ENCODE data around the gene BRICD5. TPM values are rescaled to one million over a fixed set of nuclear protein-coding genes. Genes with fewer than 3 reads are reported as not detected.

BRICD5 gene
- total and polyA plus RNA-seq, 5 donors from 2014 or later, result 0.08 to 10.9 (median 0.33) TPM; not detected in 2

DNA sequence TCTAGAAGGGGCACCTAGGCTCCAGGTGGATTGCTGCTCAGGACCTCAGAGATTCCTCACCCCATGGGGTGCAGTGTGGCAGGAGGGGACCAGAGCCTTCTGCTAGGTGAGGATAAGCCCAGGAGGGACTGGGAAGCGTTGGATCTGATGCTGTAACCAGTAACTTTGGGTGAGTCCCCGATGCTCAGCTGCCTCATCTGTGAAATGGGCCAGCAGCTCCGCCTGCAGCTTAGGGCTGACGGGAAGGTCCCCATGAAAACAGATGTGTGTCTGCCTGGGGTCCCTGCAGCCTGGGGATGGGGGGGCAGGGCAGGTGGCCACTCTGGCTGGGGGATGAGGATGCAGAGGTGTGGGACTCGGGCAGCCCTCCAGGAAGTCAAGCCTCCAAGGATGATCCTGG, 11.6 kb downstream of the BRICD5 start:
- H3K36me3 ChIP-seq (ENCODE audit: control insufficient read depth, insufficient read depth, low read length), result no peaks in the 10 kb centered on the region
- peaks cover 0 to 11% (median 2%) of the 10 kb centered on the region in 4 donors for H3K4me1 Mint-ChIP-seq
- H3K36me3 Mint-ChIP-seq, result no peaks in the 10 kb centered on the region
- H3K9me3 Mint-ChIP-seq, result no peaks in the 10 kb centered on the region
- ATAC-seq (ENCODE audit: low read depth in 2 of 2) (no peak), DNase-seq (no peak)
- no peak overlapping the region for H3K27ac ChIP-seq (ENCODE audit: insufficient read depth, low read length, poor library complexity, severe bottlenecking)
- H3K27me3 ChIP-seq (ENCODE audit: control insufficient read depth, insufficient read depth, low read length), result peaks cover 12% of the 10 kb centered on the region
- H3K4me3 Mint-ChIP-seq, result peak overlapping the region in 1 of 4 donors; percentile 59
- H3K4me1 ChIP-seq (ENCODE audit: control insufficient read depth, insufficient read depth, low read length, poor library complexity, severe bottlenecking), result peaks cover 20% of the 10 kb centered on the region
- no peak overlapping the region for H3K4me3 ChIP-seq (ENCODE audit: low read depth, low read length)
- no peak overlapping the region for H3K27ac Mint-ChIP-seq
- H3K27me3 Mint-ChIP-seq, result peaks cover 46% of the 10 kb centered on the region
- H3K9me3 ChIP-seq (ENCODE audit: control insufficient read depth in 2 of 2, low read length in 2 of 2), result no peaks in the 10 kb centered on the region

DNA sequence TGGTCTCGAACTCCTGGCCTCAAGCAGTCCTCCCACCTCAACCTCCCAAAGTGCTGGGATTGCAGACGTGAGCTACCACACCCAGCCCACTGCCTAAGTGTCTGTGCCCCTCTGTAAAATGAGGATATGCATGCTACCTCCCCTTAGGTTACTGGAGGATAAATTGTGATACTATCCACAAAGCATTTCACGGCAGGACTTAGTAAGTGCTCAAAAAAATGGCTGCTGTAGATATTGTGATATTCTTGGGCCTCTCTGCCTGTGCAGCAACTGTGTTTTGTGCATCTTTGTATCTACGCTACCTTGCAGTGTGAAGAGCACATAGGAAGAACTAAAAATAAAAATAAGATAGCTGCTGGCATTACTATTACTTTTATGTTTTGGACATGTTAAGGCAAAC, 12.4 kb downstream of the BRICD5 start:
- no peak overlapping the region for H3K27ac ChIP-seq (ENCODE audit: insufficient read depth, low read length, poor library complexity, severe bottlenecking)
- no peaks in the 10 kb centered on the region for H3K9me3 ChIP-seq (ENCODE audit: control insufficient read depth in 2 of 2, low read length in 2 of 2)
- Mint-ChIP-seq H3K4me1 (peaks cover 0 to 11% (median 2%) of the 10 kb centered on the region in 4 donors), H3K4me3 (peak overlapping the region; percentile 52 to 83 (median 61)), H3K27ac (no peak overlapping the region), H3K9me3 (no peaks in the 10 kb centered on the region), H3K27me3 (peaks cover 43% of the 10 kb centered on the region), H3K36me3 (no peaks in the 10 kb centered on the region)
- no peak overlapping the region for H3K4me3 ChIP-seq (ENCODE audit: low read depth, low read length)
- DNase-seq, result no peak
- peaks cover 12% of the 10 kb centered on the region for H3K27me3 ChIP-seq (ENCODE audit: control insufficient read depth, insufficient read depth, low read length)
- H3K36me3 ChIP-seq (ENCODE audit: control insufficient read depth, insufficient read depth, low read length), result no peaks in the 10 kb centered on the region
- no peak for ATAC-seq (ENCODE audit: low read depth in 2 of 2)
- peaks cover 20% of the 10 kb centered on the region for H3K4me1 ChIP-seq (ENCODE audit: control insufficient read depth, insufficient read depth, low read length, poor library complexity, severe bottlenecking)

DNA sequence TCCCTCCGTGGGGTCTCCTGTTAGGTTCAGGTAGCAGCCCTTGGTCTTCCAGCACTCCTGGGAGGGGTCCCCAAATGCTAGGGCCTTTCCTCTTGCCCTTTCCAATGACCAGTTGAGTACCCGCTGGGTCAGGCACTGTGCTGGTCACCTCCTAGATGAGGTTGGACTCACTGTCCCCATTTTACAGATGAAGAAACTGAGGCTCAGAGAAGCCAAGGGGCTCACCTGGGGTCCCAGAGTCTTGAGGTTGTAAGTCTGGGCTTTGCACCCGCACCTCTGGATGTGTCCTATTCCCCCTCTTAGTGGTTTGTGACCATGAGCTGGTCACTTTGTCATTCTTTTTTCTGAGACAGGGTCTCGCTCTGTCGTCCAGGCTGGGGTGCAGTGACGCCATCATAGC, 12.9 kb downstream of the BRICD5 start:
- Mint-ChIP-seq H3K36me3 (no peaks in the 10 kb centered on the region), H3K27me3 (peaks cover 42% of the 10 kb centered on the region), H3K27ac (no peak overlapping the region), H3K4me3 (peak overlapping the region; percentile 52 to 83 (median 61)), H3K9me3 (no peaks in the 10 kb centered on the region), H3K4me1 (peaks cover 0 to 11% (median 2%) of the 10 kb centered on the region in 4 donors)
- ATAC-seq (ENCODE audit: low read depth in 2 of 2), result no peak
- Histone ChIP-seq H3K4me1 (ENCODE audit: control insufficient read depth, insufficient read depth, low read length, poor library complexity, severe bottlenecking) (peaks cover 20% of the 10 kb centered on the region), H3K36me3 (ENCODE audit: control insufficient read depth, insufficient read depth, low read length) (no peaks in the 10 kb centered on the region), H3K27ac (ENCODE audit: insufficient read depth, low read length, poor library complexity, severe bottlenecking) (no peak overlapping the region), H3K27me3 (ENCODE audit: control insufficient read depth, insufficient read depth, low read length) (peaks cover 12% of the 10 kb centered on the region), H3K4me3 (ENCODE audit: low read depth, low read length) (no peak overlapping the region), H3K9me3 (ENCODE audit: control insufficient read depth in 2 of 2, low read length in 2 of 2) (no peaks in the 10 kb centered on the region)
- no peak for DNase-seq

DNA sequence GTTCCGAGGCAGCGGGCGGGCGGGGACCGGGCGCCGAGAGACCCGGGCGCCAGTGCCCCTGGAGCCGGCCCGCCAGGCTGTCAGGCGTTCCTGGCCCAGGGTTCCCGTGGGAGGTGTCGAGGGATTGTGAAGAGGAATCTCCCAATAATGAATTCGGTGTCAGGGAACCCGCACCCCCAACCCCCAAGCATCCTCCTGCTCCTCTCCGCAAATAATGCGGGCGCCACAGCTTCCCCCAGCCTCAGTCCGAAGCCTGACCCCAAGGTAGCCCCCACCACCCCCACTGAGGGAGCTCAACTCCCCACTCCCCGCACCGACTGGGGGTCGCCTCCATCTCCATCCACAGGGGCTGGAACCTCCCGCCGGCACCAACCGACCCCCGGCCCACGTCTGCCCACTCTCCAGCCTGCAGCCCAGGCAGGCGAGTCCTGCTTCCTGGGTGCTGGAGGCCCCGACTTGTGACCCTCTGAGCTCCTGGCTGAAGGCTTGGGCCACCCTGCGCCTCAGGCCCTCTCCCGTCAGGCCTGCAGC, 13.6 kb downstream of the BRICD5 start:
- peaks cover 0 to 11% (median 2%) of the 10 kb centered on the region in 4 donors for H3K4me1 Mint-ChIP-seq
- no peak overlapping the region for H3K27ac ChIP-seq (ENCODE audit: insufficient read depth, low read length, poor library complexity, severe bottlenecking)
- H3K9me3 Mint-ChIP-seq, result no peaks in the 10 kb centered on the region
- H3K27ac Mint-ChIP-seq, result no peak overlapping the region
- peaks cover 20% of the 10 kb centered on the region for H3K4me1 ChIP-seq (ENCODE audit: control insufficient read depth, insufficient read depth, low read length, poor library complexity, severe bottlenecking)
- peaks cover 38% of the 10 kb centered on the region for H3K27me3 Mint-ChIP-seq
- no peak for ATAC-seq (ENCODE audit: low read depth in 2 of 2)
- no peaks in the 10 kb centered on the region for H3K36me3 ChIP-seq (ENCODE audit: control insufficient read depth, insufficient read depth, low read length)
- H3K4me3 Mint-ChIP-seq, result peak overlapping the region; percentile 48 to 59 (median 57)
- no peaks in the 10 kb centered on the region for H3K36me3 Mint-ChIP-seq
- H3K9me3 ChIP-seq (ENCODE audit: control insufficient read depth in 2 of 2, low read length in 2 of 2), result no peaks in the 10 kb centered on the region
- no peak for DNase-seq
- H3K27me3 ChIP-seq (ENCODE audit: control insufficient read depth, insufficient read depth, low read length), result peaks cover 12% of the 10 kb centered on the region
- no peak overlapping the region for H3K4me3 ChIP-seq (ENCODE audit: low read depth, low read length)

DNA sequence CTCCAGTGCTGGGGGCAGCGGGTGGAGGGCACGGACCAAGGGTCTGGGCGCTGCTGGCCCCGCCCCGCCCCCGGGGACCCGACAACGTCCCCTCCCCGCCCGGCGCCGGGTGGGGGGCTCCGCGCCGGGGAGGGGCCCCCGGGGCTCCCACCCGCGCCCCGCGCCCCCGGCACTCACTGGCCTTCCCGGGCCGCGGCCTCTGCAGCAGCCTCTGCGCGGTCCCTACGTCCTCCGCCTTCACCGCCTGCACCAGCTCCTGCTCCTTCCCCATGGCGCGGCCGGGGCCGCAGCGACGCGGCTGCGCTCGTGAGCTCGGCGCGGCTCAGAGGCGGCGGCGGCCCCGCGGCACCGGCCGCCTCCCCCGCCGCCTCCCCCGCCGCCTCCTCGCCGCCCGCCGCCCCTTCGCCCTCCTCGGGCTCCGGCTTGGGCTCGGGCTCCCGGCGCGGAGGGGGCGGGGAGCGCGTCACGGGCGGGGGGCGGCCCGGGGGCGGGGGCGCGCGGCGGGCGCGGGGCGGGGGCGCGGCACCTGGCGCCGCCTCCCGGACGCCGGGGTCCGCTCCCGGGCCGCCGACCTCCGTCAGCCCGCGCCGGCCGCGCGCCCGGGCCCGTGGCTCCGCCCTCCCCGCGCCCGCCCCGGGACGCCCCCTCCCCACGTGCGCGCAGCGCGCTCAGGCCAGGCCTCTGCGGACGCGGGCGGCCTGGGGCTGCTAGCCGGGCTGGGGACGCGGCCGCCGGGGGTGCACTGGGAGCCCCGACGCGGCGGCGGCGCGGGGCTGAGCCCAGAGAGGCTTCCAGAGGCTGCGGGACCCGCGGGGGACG, 14.3 kb downstream of the BRICD5 start, which contains the start of gene CASKIN1:
CASKIN1 (minus strand) TSS at position 444 of the 819 bp plus-strand sequence; CDS start at position 271, 173 bp downstream.
- Histone ChIP-seq H3K36me3 (ENCODE audit: control insufficient read depth, insufficient read depth, low read length) (no peaks in the 10 kb centered on the region), H3K9me3 (ENCODE audit: control insufficient read depth in 2 of 2, low read length in 2 of 2) (no peaks in the 10 kb centered on the region), H3K4me1 (ENCODE audit: control insufficient read depth, insufficient read depth, low read length, poor library complexity, severe bottlenecking) (peaks cover 20% of the 10 kb centered on the region), H3K27ac (ENCODE audit: insufficient read depth, low read length, poor library complexity, severe bottlenecking) (no peak within 1 kb of the TSS), H3K4me3 (ENCODE audit: low read depth, low read length) (no peak within 1 kb of the TSS), H3K27me3 (ENCODE audit: control insufficient read depth, insufficient read depth, low read length) (peaks cover 12% of the 10 kb centered on the region)
- DNase-seq, result no peak
- Mint-ChIP-seq H3K4me3 (peak within 1 kb of the TSS; percentile 48 to 59 (median 57)), H3K9me3 (no peaks in the 10 kb centered on the region), H3K36me3 (no peaks in the 10 kb centered on the region), H3K4me1 (peaks cover 0 to 11% (median 2%) of the 10 kb centered on the region in 4 donors), H3K27me3 (peaks cover 38% of the 10 kb centered on the region), H3K27ac (no peak within 1 kb of the TSS)
- ATAC-seq (ENCODE audit: low read depth in 2 of 2), result no peak

DNA sequence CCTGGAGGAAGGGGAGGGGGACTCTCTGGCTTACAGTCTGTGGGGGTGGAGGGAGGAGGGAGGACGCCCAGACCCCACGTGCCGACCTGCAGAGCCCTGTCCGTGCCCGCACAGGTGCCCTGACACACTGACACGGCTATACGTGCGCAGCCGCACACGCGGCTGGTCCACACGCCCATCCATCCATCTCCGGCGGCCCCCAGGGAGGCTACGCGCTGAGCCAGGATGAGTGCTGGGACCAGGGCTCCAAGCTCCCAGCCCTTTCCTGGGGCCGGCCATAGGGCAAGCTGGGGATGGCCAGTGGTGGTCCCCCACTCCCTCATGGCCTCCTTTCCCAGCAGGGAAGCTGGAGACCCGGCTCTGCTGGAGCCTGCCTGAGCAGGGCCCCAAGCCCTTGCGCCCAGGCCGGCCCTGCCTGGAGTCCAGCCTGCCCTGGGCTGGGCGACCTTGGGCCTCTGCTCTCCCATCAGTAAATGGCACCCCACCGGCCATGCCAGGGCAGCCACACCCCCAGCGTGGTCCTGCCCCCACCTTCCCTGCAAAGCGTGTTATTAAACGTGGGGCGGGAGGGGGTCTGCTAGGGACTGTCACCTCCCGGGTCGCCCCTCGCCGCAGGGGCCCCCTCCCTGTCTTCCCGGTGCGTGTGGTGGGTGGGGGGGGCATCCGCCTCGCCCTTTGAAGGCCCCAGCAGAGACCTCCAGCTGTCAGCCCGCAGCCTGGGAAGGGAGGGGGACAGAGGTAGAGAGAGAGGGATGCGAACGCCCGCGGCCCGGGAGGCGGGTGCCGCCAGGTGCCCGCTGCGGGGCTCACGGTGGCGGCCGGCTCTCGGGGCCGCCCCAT, 15.1 kb downstream of the BRICD5 start:
- Histone ChIP-seq H3K36me3 (ENCODE audit: control insufficient read depth, insufficient read depth, low read length) (no peaks in the 10 kb centered on the region), H3K27ac (ENCODE audit: insufficient read depth, low read length, poor library complexity, severe bottlenecking) (no peak overlapping the region), H3K4me3 (ENCODE audit: low read depth, low read length) (no peak overlapping the region), H3K27me3 (ENCODE audit: control insufficient read depth, insufficient read depth, low read length) (peaks cover 12% of the 10 kb centered on the region), H3K4me1 (ENCODE audit: control insufficient read depth, insufficient read depth, low read length, poor library complexity, severe bottlenecking) (peaks cover 20% of the 10 kb centered on the region), H3K9me3 (ENCODE audit: control insufficient read depth in 2 of 2, low read length in 2 of 2) (no peaks in the 10 kb centered on the region)
- Mint-ChIP-seq H3K27me3 (peaks cover 38% of the 10 kb centered on the region), H3K4me1 (peaks cover 0 to 11% (median 2%) of the 10 kb centered on the region in 4 donors), H3K36me3 (no peaks in the 10 kb centered on the region), H3K9me3 (no peaks in the 10 kb centered on the region), H3K27ac (no peak overlapping the region), H3K4me3 (peak overlapping the region in 1 of 4 donors; percentile 38)
- no peak for DNase-seq
- ATAC-seq (ENCODE audit: low read depth in 2 of 2), result no peak

DNA sequence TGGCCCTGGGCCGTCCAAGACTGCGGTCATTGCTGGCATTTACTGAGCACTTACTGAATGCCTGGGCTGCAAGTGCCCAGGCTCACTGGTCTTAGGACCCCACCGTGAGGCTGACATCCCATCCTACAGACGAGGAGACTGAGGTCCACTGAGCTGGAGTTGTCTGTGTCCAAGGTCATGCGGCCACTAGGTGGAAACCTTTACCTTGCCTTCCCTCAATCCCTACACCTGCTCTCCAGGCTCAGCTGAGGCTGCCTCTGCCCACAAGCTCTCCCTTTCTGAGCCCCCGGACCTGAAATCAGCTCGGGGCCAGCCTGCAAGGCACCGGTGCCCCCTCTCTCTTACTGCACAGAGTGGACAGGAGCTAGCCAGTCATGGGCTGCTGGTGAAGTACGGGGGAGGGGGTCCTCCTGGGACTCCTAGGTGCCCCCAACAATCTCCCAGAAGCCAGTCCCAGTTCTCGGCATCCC, 15.8 kb downstream of the BRICD5 start:
- no peak overlapping the region for H3K4me3 ChIP-seq (ENCODE audit: low read depth, low read length)

More for the DNA sequence above, 15.8 kb downstream of the BRICD5 start:
- Mint-ChIP-seq H3K4me1 (peaks cover 0 to 11% (median 2%) of the 10 kb centered on the region in 4 donors), H3K4me3 (peak overlapping the region in 3 of 4 donors; percentile 59 to 77 (median 72)), H3K36me3 (no peaks in the 10 kb centered on the region), H3K27me3 (peaks cover 31% of the 10 kb centered on the region), H3K9me3 (no peaks in the 10 kb centered on the region), H3K27ac (peak overlapping the region in 1 of 3 donors; percentile 52)
- ATAC-seq (ENCODE audit: low read depth in 2 of 2), result peak; percentile 62 to 76
- H3K4me1 ChIP-seq (ENCODE audit: control insufficient read depth, insufficient read depth, low read length, poor library complexity, severe bottlenecking), result peaks cover 20% of the 10 kb centered on the region
- no peak overlapping the region for H3K27ac ChIP-seq (ENCODE audit: insufficient read depth, low read length, poor library complexity, severe bottlenecking)
- no peaks in the 10 kb centered on the region for H3K9me3 ChIP-seq (ENCODE audit: control insufficient read depth in 2 of 2, low read length in 2 of 2)
- H3K36me3 ChIP-seq (ENCODE audit: control insufficient read depth, insufficient read depth, low read length), result no peaks in the 10 kb centered on the region
- peaks cover 12% of the 10 kb centered on the region for H3K27me3 ChIP-seq (ENCODE audit: control insufficient read depth, insufficient read depth, low read length)
- peak; percentile 41 to 76 (median 63) for DNase-seq
